HEK293T (cell line): ENCODE results near the gene NPY.

ENCODE experiments used
- CTCF ChIA-PET: fragments of 350-600 bp; formaldehyde crosslinking; extraction: SDS; loops from one replicate; lab custom pipeline; 2021; ENCODE audit warnings: antibody characterized with exemption, inconsistent platforms; lab: Yijun Ruan, JAX
- POLR2A ChIA-PET: fragments of 350-600 bp; formaldehyde crosslinking; extraction: SDS; loops from one replicate; lab custom pipeline; 2020; ENCODE audit warnings: antibody characterized with exemption, inconsistent platforms; lab: Yijun Ruan, JAX
- DNase-seq: peaks from one replicate; pipeline ENCODE4 v3.0.0; 2012; ENCODE audit warnings: mixed read lengths; ENCODE audit errors: extremely low spot score
- ARNT ChIP-seq: fragments of 450-650 bp; IDR thresholded peaks from 2 replicates; pipeline ENCODE4 v1.6.1; 2017; ENCODE audit warnings: mild to moderate bottlenecking
- BHLHE40 ChIP-seq: fragments of 450-650 bp; IDR thresholded peaks from 2 replicates; pipeline ENCODE4 v1.6.1; 2016; ENCODE audit warnings: mild to moderate bottlenecking, moderate library complexity, borderline replicate concordance
- CTBP1 ChIP-seq: fragments of 450-650 bp; IDR thresholded peaks from 2 replicates; pipeline ENCODE4 v1.6.1; 2016; ENCODE audit warnings: borderline replicate concordance
- ELF4 ChIP-seq: fragments of 450-650 bp; IDR thresholded peaks from 2 replicates; pipeline ENCODE4 v1.6.1; 2017; ENCODE audit warnings: antibody characterized with exemption
- FOXA1 ChIP-seq: fragments of 450-650 bp; IDR thresholded peaks from 2 replicates; pipeline ENCODE4 v1.6.1; 2016; ENCODE audit warnings: mild to moderate bottlenecking
- FOXK2 ChIP-seq: fragments of 450-650 bp; IDR thresholded peaks from 2 replicates; pipeline ENCODE4 v1.6.1; 2016; ENCODE audit warnings: mild to moderate bottlenecking
- FOXM1 ChIP-seq: fragments of 450-650 bp; IDR thresholded peaks from 2 replicates; pipeline ENCODE4 v1.6.1; 2017; ENCODE audit warnings: mild to moderate bottlenecking, borderline replicate concordance
- HDGF ChIP-seq: fragments of 450-650 bp; IDR thresholded peaks from 2 replicates; pipeline ENCODE4 v1.6.1; 2017; ENCODE audit warnings: antibody characterized with exemption, borderline replicate concordance
- L3MBTL2 ChIP-seq: fragments of 450-650 bp; conservative IDR thresholded peaks from 2 replicates; pipeline ENCODE4 v1.6.1; 2016; ENCODE audit warnings: mild to moderate bottlenecking
- LEF1 ChIP-seq: fragments of 450-650 bp; IDR thresholded peaks from 2 replicates; pipeline ENCODE4 v1.6.1; 2017; ENCODE audit warnings: mild to moderate bottlenecking, borderline replicate concordance
- NFRKB ChIP-seq: fragments of 450-650 bp; IDR thresholded peaks from 2 replicates; pipeline ENCODE4 v1.6.1; 2016; ENCODE audit warnings: mild to moderate bottlenecking, moderate library complexity
- SP1 ChIP-seq: fragments of 450-650 bp; IDR thresholded peaks from 2 replicates; pipeline ENCODE4 v1.6.1; 2017
- SUZ12 ChIP-seq: fragments of 450-650 bp; IDR thresholded peaks from 2 replicates; pipeline ENCODE4 v1.6.1; 2016; ENCODE audit warnings: mild to moderate bottlenecking
- TARDBP ChIP-seq: fragments of 450-650 bp; IDR thresholded peaks from 2 replicates; pipeline ENCODE4 v1.6.1; 2016
- ZNF384 ChIP-seq: fragments of 450-650 bp; IDR thresholded peaks from 2 replicates; pipeline ENCODE4 v1.6.1; 2016
- TF ChIP-seq, protein P1 (sequence below): fragments of 450-650 bp; IDR thresholded peaks from 2 replicates; pipeline ENCODE4 v1.6.1; 2016

NPY gene

DNA sequence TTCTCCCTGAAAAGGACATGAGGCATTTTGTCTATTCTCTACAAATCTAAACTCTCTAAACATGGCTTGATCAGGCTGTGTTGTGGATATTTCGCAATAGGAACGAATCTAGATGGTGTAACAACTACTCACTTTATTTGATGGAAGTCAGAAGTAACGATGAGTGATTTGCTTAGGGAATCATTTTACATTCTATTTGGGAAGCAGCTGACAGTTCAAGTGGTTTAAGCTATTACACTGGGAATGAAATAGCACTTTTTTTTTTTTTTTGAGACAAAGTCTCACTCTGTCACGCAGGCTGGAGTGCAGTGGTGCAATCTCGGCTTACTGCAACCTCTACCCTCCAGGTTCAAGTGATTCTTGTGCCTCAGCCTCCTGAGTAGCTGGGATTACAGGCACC lies 44.1 kb downstream of the NPY start:
- CTCF ChIA-PET, result no interaction called here
- TF ChIP-seq ARNT (no peak), LEF1 (no peak), L3MBTL2 (no peak), HDGF (no peak), ELF4 (no peak), SP1 (no peak), BHLHE40 (no peak), FOXK2 (no peak), SUZ12 (no peak), NFRKB (no peak), FOXA1 (no peak), TARDBP (no peak), FOXM1 (no peak), CTBP1 (no peak), ZNF384 (no peak)
- TF ChIP-seq, protein P1, sequence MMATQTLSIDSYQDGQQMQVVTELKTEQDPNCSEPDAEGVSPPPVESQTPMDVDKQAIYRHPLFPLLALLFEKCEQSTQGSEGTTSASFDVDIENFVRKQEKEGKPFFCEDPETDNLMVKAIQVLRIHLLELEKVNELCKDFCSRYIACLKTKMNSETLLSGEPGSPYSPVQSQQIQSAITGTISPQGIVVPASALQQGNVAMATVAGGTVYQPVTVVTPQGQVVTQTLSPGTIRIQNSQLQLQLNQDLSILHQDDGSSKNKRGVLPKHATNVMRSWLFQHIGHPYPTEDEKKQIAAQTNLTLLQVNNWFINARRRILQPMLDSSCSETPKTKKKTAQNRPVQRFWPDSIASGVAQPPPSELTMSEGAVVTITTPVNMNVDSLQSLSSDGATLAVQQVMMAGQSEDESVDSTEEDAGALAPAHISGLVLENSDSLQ, result no peak
- POLR2A ChIA-PET, result no interaction called here
- DNase-seq, result no peak

DNA sequence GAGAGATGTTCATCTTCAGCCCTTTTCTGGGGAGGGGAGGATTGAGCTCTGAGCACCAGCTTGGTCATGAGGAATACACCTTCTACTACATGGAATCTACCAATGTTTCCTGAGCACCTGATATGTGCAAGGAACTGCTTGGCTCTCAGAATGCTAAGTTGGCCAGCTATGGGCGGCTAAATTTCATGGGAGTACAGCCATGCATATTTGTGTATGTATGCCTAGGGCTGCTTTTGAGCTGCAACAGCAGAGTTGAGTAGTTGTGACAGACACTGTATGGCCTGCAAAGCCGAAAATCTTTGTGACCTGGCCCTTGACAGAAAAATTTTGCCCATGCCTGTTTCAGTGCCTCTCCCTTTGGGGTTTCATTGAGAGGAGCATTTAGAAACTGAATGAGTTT lies 44.9 kb downstream of the NPY start:
- ChIA-PET POLR2A (no interaction called here), CTCF (no interaction called here)
- no peak for DNase-seq
- TF ChIP-seq, protein P1, result no peak
- no peak for TF ChIP-seq LEF1
- no peak for TF ChIP-seq TARDBP
- no peak for TF ChIP-seq ELF4
- no peak for TF ChIP-seq BHLHE40
- no peak for TF ChIP-seq L3MBTL2
- no peak for TF ChIP-seq SUZ12
- TF ChIP-seq NFRKB, result no peak
- TF ChIP-seq FOXM1, result no peak
- TF ChIP-seq ZNF384, result no peak

DNA sequence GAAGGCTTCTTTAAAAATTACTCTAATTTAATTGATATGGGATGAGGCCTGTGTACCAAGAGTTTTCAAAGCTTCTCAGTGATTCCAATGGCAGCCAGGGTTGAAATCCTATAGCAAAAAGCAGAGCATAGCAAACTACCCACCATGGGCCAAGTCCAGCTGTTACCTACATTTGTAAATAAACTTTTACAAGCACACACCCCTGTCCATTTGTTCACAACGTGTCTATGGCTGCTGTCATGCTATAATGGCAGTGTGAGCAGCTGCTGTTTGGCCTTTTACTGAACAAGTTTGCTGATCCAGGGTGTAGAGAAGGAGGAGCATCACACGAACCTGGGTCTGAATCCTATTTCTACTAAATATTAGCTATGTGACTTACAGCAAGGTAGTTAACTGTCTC lies 50.0 kb downstream of the NPY start:
- DNase-seq, result no peak
- TF ChIP-seq BHLHE40 (no peak), ZNF384 (no peak), TARDBP (no peak), SP1 (no peak), LEF1 (no peak), ELF4 (no peak), FOXK2 (no peak), ARNT (no peak), L3MBTL2 (no peak), SUZ12 (no peak), CTBP1 (no peak), NFRKB (no peak), HDGF (no peak), FOXM1 (no peak)
- TF ChIP-seq, protein P1, result no peak
- ChIA-PET POLR2A (no interaction called here), CTCF (no interaction called here)

DNA sequence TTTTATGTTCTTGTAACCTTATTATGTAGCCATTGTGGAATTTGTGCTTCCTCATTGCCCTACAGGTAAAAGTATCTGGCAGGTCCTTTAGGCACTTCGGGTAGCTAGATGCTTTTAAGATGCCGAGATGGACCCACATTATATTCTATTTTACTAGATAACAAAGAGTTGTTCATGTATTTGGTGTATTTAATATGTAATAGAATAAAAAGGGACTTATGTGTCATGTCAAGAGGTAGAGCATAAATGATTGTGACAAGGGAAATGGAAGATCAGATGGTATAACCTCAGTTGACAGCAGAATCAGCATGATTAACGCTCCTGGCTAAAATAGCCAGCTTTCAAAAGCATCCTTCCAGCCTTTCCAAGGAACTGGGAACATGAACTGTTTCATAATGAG lies 50.6 kb downstream of the NPY start:
- TF ChIP-seq CTBP1, result no peak
- TF ChIP-seq FOXM1, result no peak
- no peak for TF ChIP-seq FOXA1
- TF ChIP-seq SUZ12, result no peak
- no peak for TF ChIP-seq L3MBTL2
- no peak for TF ChIP-seq ELF4
- no peak for TF ChIP-seq HDGF
- TF ChIP-seq, protein P1, result no peak
- no peak for TF ChIP-seq TARDBP
- TF ChIP-seq NFRKB, result no peak
- TF ChIP-seq FOXK2, result no peak
- TF ChIP-seq ZNF384, result no peak
- TF ChIP-seq ARNT, result no peak
- TF ChIP-seq SP1, result no peak
- ChIA-PET POLR2A (no interaction called here), CTCF (no interaction called here)
- DNase-seq, result no peak

DNA sequence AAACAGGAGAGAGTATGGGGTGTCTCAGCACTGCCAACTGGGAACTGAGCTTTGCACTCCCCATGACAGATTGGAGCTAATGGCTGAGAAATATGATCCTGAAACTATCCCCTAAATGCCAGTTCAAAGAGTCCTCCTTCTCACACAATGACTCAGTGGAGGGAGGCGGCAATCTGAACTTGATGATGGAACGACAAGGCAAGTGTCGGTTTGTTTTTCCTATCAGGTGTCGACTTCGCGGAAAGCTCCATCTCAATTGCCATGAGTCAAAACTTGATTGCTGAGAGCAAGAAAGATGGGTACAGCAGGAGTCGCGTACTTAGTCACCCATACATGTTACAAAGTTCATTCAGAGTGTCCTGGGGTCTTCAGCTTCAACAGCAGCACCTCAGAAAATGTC lies 52.5 kb downstream of the NPY start:
- DNase-seq, result no peak
- POLR2A ChIA-PET, result no interaction called here
- CTCF ChIA-PET, result no interaction called here
- TF ChIP-seq NFRKB (no peak), BHLHE40 (no peak), LEF1 (no peak)

DNA sequence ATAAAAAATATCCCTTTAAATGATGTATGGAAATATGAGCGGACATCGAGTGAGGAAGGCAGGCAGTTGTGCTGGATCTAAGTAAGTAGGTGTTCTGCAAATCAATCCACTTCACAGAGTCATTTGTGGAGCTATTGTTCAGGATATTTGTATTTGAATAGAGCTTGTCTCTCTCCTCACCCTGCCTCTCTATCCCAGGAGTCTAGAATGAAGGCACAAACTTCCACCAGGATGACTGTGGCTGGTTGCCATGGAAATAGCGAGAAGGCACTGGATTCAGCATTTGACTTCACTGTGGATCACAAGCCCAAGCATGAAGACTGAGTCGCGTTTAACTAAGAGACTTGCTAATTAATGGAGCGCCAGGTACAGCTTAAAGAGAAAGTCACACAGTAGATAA lies 53.2 kb downstream of the NPY start:
- ChIA-PET POLR2A (no interaction called here), CTCF (no interaction called here)
- DNase-seq, result no peak
- TF ChIP-seq HDGF (no peak), SUZ12 (no peak), FOXM1 (no peak)
